SW480 (cell line): ENCODE measurements around the gene PRDM16.

Experiments
- DNase-seq: peaks from one replicate; pipeline ENCODE4 v3.0.0-alpha.2; 2016; ENCODE audit warnings: low spot score

The PRDM16 gene

DNA sequence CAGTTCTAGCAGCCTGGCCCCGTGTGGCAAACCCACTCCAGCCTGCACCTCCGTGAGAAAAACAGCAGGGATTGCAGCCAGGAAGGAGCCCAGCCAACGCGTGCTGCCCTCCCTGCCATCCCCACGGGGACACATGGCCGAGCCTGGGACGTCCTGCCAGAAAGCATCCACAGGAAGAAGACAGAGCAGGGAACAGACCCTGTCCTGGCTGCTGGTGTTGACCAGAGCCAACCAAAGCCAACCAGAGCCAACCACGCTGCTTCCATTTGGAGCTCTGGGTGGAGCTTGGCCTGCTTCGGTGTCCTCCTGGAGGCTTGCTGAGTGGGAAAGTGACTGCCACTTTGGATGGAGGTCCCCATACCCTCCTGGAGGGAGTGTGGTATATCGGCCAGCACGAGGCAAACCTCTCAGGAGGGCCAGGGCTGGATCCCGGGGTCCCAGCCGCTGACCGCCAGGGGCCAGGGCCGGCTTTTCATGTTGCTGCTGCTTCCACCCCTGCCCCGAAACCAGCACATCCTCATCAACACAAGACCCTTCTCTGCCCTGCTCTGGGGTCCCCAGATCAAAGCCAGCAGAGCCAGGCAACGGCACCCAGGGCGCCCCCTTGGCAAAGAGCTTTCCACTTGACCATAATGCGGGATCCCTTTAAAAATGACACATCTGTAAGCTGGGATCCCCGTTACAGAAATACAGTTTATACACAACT lies 304.9 kb downstream of the PRDM16 start:
- DNase-seq, result no peak

DNA sequence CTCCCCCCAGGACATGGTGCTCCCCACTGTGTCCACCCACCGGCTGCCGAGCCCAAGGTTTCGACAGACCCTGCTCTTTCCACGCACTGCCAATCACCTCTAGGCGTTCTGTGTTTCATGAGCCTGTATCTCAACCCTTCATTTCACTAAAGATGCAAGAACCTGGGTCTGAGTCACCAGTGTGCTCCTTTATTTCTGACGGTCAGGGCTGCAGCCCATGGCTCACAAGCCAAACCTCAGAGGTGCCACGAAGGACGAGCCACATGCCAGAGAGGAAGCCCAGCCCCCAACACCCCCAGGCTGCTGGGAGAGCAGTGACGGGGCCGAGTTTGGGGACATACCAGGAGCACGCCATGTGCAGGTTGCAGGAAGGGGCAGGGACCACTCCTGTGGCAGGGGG lies 306.2 kb downstream of the PRDM16 start:
- no peak for DNase-seq

DNA sequence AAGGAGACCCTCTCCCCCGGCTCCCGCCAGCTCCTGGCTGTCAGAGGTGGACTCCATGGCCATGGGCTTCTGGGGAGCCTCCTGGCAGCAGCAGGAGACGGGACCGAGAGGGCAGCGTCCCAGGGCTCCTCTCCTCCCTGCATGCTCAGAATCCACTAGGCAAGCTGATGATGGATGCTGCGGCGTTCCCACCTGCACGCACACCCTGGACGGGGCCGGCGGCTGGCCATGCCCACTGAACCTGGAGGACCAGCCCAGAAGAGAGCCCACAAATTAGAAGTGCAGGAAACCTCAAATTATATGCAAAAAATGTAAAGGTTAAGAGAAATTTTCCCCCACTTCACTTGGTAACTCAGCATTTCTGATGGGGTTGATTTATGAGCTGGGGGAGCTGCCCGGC lies 308.2 kb downstream of the PRDM16 start:
- no peak for DNase-seq

DNA sequence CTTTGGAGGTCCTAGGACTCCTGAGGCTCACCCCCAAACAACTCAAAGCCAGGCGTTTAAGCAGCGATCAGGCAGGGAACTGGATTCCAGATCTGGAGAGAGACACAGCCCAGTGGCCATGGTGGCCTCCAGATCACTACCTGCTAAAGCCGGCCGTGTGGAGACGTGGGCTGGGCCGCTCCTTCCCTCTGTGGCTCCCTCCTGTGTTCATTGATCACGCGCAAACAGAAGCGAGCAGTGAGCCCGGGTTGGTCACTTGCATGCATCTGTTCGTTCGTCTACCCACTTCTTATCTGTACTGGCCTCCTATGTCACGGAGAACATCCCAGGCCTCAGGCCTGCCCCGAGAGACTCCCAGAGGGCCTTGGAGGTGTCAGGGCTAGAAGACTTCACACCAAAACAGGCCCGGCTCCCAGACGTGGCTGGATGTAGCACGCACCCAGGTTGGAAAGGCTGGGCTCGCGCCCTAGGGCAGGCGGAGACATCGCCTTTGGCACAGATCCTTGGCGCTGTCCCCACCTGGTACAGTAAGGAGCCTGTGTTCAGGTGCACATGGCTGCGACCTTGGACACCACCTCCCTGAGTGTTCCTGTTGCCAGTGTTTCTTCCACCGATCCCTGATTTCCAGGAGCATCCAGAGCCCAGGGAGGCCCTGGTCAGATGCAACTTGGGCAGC lies 308.7 kb downstream of the PRDM16 start:
- no peak for DNase-seq

DNA sequence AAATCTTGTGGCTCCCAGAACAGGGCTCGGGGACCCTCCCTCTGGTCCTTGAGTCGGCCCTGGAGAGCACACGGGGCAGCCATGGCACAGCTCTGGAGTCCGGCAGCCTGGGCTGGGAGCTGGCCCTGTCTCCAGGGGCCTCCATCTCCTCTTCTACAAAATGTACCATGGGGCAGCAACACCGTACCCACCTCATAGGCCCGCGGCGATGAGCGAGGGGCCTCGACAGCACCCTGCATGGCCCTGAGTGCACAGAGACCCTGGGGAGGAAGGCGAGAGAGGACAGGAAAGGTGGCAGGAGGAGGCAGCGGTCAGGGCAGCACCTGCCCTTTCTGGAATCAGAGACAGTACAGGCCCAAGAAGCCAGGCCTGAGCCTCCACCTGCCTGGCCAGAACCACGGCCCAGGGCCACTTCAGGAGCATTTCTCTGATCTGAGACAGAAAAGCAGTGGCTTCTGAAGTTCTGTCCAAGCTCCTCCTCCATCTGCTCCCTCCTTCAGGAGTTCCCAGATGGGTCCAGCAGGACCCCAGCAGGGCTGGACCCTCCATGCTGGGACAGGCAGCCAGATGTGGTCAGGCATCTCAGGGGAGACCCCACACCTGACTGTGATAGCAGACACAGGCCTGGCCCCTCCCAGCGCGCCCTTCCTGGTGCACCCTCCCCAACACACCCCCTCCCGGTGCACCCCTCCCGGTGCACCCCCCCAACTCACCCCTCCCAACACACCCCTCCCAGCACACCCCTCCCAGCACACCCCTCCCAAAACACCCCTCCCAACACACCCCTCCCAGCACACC lies 309.6 kb downstream of the PRDM16 start:
- DNase-seq, result no peak

DNA sequence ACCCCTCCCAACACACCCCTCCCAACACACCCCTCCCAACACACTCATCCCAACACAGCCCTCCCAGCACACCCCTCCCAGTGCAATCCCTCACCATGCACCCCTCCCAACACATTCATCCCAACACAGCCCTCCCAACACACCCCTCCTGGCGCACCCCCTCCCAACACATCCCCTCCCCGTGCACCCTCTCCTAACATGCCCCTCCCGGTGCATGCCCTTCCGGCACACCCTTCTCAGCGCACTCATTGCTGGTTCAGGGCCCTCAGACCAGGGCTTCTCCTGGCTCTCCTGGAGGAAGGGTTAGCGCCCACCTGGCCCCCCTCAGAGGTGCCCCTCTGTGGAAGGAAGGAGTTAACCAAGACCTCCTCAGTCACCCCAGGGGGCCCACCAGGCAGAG lies 310.9 kb downstream of the PRDM16 start:
- DNase-seq, result no peak

DNA sequence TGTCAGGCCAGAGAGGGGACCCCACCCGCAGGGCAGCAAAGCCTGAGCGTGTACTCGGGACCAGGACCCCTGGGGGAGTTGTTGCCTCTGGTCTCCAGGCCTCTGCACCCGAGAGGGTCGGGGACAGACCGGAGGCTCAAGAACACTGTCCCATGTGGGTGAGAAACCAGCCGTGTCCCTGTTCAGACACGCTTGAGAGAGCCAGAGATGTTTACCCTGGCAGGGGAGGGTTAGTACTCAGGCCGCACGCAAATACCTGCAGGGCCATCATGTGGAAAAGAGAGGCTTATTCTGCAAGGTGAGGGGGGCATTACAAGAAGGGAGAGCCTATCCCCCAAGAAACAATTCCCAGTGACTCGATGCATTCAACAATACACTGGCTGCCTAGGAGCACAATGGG lies 311.5 kb downstream of the PRDM16 start:
- no peak for DNase-seq

DNA sequence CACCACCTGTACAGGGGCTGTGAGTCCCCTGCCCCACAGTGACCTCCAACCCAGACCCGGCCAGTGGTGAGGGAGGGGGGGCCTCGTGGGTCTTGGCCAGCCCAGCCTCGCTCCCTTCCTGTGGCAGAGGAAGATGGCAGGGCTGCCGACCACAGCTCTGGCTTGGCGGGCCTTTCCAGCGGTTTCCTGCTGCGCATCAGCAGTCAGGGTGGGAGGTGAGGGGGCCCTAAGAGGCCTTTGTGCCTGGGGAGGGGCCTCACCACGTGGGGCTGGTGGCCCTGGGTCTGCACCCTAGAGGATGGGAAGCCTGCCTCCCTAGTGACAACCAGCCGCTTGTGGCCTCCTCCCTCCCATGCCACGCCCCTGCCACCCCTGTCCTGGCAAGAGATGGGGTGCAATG lies 312.9 kb downstream of the PRDM16 start:
- DNase-seq, result no peak

DNA sequence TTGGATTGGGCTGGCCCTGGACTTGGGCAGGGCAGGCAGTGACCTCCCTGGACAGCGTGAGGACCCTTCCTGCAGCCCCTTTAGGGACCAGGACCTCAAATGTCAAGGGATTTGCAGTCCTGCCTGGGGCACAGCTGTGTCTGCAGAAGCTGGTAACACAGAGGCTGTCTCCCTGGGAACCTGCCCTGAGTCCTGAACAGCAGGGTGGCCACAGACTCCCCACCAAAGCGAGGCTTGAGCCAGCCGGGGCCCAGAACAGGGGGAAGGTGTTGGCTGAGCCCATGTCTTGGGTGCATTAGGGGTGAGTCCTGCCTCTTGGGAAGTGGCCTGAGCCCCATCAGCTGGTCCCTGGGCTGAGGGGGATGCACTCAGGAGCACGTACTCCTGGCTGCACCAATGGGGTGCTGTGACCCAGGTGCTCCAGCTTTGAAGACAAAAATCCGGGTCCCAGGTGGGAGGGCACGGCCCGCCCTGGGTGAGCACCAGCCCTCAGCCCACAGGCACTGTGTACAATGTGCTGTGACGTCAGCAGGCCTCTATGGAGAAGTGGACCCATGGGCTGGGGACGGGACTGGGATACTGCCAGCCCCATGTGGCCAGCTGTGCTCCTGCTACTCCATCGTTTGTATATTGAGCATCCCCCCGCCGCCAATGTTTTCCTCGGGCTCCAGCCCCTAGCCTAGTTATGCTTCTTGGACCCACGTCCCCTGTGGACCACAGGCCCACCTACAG lies 313.5 kb downstream of the PRDM16 start:
- DNase-seq, result no peak

DNA sequence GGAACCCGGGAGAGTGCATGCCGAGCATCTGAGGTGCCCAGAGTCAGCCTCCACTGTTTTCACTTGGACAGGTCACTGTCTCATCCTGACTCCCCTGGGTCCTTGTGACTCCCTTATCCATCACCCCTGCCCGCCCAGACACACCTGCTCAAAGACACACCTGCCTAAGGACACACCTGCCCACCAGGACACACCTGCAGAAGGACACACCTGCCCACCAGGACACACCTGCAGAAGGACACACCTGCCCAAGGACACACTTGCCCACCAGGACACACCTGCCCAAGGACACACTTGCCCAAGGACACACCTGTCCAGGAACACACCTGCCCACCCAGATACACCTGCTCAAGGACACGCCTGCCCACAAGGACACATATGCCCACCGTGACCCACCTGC lies 314.7 kb downstream of the PRDM16 start:
- DNase-seq, result no peak

DNA sequence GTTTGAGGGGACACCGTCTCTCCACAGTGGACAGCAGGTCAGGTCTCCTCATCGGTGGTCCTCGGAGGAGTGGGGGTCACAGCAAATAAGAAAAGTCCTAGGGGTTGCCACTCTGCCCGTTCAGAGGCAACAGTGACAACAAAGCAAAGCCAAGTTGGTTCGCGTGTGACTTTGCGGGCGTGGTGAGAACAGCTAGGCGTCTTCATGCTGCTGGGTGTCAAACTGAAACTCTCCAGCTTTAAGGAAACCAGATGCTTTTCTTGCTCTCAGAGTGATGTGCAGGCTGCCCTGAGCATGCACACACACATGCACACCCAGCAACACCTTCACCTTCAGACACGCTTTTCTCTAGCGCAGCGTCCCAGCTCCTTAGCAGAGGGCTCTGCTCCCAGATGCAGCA lies 315.4 kb downstream of the PRDM16 start:
- no peak for DNase-seq

DNA sequence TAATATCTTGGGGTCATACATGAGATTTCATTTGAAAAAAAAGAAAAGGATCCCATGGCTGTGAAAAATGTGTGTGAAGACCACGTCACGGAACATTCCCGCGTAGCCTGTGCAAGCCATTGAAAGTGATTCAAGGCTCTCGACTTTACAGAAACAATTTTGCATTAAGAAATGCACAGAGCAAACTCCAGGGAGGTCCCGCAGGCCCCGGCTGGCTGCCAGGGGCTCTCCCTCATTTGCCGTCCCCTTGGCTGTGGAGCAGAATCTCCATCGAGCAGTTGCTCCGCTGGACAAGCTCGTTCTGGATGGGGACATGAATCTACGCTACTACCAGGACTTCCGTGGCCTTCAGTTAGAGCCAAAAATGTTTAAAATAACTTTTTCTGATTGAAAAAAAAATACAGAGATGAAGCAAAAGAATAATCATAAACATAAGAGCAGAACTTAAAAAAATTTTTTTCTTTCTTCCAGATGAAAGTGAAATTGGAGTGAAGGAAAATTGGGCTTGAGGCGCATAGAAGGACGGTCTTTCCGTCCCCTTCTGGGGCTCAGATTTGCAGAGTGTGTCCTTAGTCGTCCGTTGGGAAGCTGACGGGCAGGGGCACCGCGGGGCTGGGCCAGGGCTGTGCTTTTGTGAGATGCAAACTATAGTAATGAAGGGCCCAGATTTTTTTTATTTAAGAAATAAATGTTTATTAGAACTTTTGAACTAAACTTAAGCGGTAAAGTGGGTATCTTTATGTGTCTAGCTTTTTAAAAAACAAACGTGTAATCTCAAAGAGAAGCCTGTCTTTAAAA lies 317.4 kb downstream of the PRDM16 start:
- DNase-seq, result no peak

DNA sequence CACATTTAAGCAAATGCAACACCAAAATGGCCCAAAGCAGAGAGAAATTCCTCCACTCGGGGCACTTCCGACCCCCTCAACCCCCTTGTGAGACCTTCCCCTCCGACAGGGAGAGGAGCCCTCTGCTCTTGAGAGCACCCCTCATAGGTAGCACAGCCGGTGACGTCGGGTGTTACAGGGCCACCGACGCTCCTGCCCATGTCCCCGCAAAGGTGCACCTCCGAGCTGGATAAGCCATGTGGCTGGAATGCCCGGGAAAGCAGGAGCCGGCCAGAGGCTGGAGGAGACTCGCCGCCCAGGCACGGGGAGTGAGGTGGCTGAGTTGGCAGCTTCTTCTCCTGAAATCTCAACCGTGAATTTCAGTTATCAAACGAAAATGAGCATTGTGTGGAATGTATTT lies 318.4 kb downstream of the PRDM16 start:
- no peak for DNase-seq

DNA sequence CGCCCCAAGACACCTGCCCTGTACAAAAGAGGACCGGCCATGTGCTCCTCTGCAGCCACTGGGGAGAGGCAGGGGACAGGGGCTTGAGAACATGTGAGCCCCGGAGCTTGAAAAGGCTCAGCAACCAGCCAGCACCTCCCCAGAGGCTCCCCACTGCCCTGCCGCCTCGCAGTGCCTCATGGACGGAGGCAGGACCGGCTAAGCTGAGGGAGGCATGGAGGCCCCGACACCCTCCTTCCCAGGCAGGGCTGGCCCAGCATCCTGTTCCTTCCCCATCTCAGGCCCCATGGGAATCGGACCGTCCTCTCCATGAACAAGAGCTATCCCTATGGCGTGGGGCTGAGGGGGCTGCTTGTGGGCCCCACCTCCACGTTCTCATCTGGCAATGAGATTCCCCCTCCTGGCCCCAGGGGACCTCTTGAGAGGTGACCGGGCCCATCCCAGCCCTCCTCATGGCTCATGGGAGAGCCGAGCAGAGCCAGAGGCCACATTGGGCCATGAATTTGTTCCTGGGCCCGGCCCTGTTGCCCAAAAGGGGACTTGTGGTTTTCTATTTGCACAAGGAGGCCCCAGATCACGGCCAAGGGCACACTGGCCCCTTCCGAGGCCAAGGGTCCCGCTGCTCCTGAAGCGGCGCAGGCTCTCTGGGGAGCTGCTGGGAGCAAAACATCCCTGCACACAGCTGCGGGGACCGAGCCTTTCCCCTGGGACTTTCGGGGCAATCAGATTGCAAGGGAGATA lies 320.3 kb downstream of the PRDM16 start:
- DNase-seq, result no peak

DNA sequence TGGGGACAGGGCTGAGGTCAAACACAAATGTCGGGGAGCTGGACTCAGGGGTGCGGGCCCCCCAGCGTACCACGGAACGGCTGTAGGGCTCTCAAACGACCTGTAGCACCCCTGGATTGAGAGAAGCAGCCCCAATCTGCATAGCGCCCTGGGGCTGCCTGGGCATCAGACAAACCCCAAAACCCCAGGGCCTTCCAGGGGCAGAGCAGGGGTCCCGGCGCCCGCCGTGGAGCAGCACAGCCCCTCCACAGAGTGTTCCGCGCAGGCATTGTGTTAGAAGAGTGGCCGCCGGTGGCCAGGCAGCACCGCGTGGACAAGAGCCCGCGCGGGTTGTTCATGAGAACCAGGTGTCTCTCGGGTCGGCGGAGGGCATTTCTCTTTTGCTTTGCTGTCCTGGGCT lies 321.3 kb downstream of the PRDM16 start:
- DNase-seq, result no peak

DNA sequence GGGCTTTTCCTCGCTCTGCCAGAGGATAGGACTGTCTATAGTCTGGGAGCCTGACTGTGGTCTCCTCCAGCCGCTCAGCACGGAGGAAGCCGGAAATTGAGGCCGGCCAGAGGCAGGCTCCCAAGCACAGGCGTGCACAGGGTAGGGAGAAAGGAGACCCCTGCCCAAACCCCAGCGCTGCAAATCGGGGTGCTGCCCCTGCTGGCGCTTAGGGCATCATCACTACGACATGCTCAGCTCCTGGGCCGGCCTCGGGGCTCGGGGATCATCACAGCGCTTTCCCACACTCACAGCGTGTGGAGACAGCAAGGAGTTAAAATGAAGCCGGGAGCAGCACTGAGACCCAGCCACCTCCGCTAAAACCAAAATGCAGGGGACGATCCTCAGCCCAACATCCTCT lies 322.7 kb downstream of the PRDM16 start:
- no peak for DNase-seq

DNA sequence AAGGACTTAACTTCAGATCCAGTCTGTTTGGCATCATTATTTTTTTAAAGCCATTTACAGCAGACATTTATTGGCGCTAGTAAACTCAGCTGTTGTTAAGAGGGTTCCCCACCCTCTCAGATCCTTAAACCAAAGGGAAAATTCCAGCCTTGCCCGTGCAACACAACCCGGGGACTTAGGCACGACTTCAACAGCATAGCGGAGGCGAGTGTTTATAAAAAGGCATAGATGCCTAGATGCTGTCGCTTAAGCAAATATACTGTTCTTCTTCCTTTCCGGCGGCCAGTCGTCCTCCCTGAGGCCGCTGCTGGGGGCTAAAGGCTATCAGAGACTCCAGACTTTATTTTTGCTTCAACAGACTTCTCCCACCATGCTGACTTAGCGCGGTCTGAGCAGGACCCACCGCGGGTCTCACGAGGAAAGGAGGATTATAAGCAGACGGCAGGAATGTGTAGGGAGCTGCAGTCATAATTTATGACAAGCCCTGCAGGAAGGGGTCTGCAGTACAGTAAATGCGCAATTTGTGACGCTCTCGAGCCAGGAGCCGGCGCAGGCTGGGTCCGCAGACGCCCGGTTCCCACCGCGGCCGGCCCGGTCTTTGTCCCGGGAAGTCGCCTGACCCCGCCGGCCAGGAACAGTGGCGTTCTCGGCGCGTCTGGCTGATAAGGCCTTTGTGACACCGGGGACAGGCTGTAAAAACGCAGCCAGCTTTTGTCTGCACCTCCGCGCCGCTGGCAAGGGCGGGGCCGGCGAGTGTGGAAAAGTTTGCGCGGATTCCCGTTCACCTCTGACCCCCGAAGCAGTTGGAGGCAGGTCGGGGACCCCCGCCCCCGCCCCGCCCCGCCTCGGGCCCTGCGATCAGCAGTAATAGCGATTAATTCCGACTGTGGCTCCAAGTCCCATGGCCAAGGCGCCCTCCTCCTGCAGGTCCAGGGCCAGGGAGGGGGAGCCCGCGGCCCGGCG lies 324.3 kb downstream of the PRDM16 start:
- no peak for DNase-seq

DNA sequence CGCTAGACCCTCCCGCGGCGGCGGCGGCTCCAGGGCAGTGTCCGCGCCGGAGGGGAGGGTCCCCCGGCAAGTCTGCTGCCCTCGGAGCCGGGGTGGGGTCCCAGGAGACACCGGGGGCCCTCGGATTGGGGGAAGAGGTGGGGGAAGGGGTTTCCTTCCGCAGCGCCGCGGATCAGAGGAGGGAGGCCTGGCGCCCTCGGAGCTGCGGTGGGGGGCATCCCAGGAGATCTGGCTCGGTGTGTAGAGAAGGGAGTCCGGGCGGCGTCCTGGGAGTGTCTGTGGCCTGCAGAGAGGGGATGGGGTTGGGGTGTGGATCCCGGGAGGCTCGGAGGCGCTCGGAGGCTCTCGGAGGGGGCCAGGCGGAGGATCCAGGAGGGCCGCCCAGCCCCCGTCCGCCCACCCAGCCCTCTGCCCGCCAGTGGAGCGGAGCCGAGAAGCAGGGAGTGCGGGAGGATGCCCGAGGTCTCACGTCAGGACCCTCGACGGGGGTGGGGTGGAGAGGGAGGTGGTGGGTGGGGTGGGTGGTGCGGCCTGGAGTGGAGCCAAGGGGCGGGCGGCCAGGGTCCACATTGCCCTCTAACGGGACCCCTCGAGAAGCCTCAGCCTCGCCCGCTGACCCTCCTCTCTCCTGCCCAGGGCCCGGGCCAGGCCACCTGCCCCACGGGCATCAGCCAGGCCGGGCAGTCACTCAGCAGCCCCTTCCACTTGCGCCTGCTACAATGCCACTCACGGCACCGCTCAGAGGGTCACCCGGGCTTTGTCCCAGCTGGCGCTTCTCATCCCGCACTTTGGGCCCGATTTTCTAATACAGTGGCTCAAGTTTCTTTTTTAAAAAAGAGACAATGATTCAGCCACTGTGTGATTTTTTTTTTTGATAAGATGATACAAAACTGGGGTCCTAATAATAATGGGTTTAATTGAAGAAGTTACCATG lies 325.3 kb downstream of the PRDM16 start:
- no peak for DNase-seq

DNA sequence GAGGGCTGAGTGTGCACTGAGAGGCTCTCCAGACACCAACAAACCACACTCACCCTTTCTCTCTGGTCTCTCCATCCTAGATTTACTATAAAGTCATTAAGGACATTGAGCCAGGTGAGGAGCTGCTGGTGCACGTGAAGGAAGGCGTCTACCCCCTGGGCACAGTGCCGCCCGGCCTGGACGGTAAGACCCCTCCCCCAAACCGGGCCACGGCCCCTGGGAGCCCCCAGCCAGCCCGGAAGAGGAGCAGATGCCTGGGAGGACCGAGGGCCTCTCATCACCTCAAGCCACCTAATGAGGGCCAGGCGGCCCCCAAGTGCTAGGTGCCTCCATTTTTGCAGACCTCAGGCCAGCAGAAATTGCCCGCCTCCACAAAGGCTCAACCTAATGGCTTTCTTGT lies 327.4 kb downstream of the PRDM16 start:
- no peak for DNase-seq
